Measurements from ENCODE around the gene WWOX.

- TF ChIP-seq, protein P1, sequence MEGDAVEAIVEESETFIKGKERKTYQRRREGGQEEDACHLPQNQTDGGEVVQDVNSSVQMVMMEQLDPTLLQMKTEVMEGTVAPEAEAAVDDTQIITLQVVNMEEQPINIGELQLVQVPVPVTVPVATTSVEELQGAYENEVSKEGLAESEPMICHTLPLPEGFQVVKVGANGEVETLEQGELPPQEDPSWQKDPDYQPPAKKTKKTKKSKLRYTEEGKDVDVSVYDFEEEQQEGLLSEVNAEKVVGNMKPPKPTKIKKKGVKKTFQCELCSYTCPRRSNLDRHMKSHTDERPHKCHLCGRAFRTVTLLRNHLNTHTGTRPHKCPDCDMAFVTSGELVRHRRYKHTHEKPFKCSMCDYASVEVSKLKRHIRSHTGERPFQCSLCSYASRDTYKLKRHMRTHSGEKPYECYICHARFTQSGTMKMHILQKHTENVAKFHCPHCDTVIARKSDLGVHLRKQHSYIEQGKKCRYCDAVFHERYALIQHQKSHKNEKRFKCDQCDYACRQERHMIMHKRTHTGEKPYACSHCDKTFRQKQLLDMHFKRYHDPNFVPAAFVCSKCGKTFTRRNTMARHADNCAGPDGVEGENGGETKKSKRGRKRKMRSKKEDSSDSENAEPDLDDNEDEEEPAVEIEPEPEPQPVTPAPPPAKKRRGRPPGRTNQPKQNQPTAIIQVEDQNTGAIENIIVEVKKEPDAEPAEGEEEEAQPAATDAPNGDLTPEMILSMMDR (optimal IDR thresholded peaks at IDR 0.05 in 1 of 3, IDR thresholded peaks at IDR 0.05 in 1 of 3, conservative IDR thresholded peaks at IDR 0.05 in 1 of 3; ENCODE audit: extremely low read depth in 1 of 3, insufficient read depth in 2 of 3, low read length in 3 of 3), result no peak
- TF ChIP-seq EZH2 (IDR thresholded peaks at IDR 0.05; ENCODE audit: low read length), result no peak
These were observed 408.1 kb downstream of the WWOX start for GRCh38 chr16:78507576-78507975.

Measured in keratinocyte (primary cell).